Activated naive CD8-positive, alpha-beta T cell (primary cell): Measurements from ENCODE around the gene TCL1B.

Source experiments
- H3K27ac Mint-ChIP-seq: one replicate; pipeline ENCODE4 v1.8.0; 2021; ENCODE audit warnings: mixed read lengths
- H3K27me3 Mint-ChIP-seq: one replicate; pipeline ENCODE4 v1.8.0; 2021; ENCODE audit warnings: mixed read lengths
- H3K36me3 Mint-ChIP-seq: one replicate; pipeline ENCODE4 v1.8.0; 2021; ENCODE audit warnings: mixed read lengths
- H3K4me1 Mint-ChIP-seq: one replicate; pipeline ENCODE4 v1.8.0; 2021; ENCODE audit warnings: low read depth, mixed read lengths
- H3K4me3 Mint-ChIP-seq: one replicate; pipeline ENCODE4 v1.8.0; 2021; ENCODE audit warnings: mild to moderate bottlenecking, mixed read lengths
- H3K9me3 Mint-ChIP-seq: one replicate; pipeline ENCODE4 v1.8.0; 2021; ENCODE audit warnings: low read depth, mixed read lengths

The TCL1B gene

DNA sequence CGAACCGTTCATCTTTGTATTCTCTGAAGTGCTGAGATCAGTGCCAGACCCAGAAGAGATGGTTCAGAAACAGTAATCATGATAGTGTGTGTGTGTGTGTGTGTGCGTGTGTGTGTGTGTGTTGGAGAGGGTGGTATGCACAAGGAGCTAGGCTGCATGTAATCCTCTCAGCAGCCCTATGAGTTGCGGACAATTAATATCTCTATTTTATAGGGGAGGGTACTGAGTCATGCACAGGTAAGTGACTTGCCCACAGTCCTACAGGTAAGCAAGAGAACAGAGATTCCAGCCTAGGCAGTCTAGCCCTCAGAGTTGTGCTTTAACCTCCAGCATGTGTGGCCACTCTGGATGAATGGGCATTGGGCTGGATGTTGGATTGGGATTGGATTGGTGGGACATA is 55.6 kb downstream of the TCL1B start:
- Mint-ChIP-seq H3K9me3 (peaks cover 6% of the 10 kb centered on the region), H3K4me1 (peaks cover 6% of the 10 kb centered on the region), H3K27ac (no peak overlapping the region), H3K4me3 (no peak overlapping the region), H3K27me3 (no peaks in the 10 kb centered on the region), H3K36me3 (peaks cover 9% of the 10 kb centered on the region)
